Femur (tissue), 1 donor: ENCODE measurements around the gene MLXIPL.
"Not testable (repeated sequence)": the region's sequence is repeated elsewhere in the genome, so short reads cannot be mapped to it uniquely, and the experiment has no call there.

ENCODE experiments used
- DNase-seq: peaks from one replicate; pipeline ENCODE4 v3.0.0-alpha.2; 2017

MLXIPL gene, protein sequence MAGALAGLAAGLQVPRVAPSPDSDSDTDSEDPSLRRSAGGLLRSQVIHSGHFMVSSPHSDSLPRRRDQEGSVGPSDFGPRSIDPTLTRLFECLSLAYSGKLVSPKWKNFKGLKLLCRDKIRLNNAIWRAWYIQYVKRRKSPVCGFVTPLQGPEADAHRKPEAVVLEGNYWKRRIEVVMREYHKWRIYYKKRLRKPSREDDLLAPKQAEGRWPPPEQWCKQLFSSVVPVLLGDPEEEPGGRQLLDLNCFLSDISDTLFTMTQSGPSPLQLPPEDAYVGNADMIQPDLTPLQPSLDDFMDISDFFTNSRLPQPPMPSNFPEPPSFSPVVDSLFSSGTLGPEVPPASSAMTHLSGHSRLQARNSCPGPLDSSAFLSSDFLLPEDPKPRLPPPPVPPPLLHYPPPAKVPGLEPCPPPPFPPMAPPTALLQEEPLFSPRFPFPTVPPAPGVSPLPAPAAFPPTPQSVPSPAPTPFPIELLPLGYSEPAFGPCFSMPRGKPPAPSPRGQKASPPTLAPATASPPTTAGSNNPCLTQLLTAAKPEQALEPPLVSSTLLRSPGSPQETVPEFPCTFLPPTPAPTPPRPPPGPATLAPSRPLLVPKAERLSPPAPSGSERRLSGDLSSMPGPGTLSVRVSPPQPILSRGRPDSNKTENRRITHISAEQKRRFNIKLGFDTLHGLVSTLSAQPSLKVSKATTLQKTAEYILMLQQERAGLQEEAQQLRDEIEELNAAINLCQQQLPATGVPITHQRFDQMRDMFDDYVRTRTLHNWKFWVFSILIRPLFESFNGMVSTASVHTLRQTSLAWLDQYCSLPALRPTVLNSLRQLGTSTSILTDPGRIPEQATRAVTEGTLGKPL

DNA sequence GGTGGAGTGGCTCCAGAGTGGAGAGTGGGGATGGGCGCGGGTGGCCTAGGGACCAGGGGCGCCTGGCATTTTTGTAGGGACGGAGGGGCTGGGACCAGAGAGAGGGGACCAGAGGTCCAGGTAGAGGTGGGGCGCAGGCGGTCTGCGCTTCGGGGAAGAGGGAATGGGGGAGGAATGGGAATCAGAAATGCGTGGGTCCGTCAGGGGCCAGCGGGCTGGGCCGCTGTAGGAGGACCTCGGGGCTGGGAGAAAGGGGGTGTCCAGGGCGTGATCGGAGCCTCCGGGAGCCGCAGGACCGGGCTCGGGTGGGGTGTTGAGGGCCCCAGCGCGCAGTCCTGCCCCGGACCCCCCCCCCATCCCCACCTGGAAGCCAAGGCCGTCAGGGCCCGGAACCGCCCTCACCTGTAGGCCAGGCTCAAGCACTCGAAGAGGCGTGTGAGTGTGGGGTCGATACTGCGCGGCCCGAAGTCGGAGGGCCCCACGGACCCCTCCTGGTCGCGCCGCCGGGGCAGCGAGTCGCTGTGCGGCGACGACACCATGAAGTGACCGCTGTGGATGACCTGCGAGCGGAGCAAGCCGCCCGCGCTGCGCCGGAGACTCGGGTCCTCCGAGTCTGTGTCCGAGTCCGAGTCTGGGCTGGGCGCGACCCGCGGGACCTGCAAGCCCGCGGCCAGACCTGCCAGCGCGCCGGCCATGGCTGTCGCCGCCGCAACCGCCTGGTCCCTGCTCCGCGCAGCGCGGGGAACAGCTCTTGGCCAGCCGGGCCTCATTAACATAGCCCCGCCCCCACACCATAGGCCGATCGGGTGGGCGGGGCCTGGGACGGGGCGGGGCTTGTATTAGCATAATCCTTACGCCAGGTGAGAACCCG is at the start of gene MLXIPL:
Gene MLXIPL, minus strand, starts transcription at position 725 of the 871 bp plus-strand sequence. Its CDS starts 30 bp downstream, at position 695.
- peak; percentile 65 for DNase-seq

DNA sequence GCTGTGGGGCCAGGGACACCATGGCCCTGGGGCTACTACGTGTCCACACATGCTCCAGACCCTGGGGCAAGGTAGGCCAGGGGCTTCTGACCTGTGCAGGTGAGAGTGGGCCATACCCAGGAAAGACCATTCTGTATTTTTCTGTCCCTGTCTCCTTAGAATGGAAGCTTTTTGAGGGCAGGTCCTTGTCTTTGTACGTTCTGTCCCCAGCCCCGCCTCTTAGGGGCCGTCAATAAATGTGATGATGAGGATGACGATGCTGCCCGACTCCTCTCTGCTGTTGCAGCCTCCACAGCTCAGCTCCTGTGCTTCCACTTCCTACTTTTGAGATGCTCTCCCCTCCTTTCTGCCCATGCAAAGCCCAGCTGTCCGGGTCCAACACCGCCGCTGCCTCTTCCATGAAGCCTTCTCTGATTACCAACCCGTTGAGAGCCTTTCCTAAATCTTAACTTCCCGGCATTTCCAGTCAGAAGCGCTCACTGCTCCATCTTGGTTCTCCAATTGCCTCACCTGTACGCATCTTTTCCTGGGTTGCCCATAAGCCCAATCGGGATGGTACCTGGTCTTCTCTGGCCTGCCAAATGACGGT is 47.6 kb upstream of the MLXIPL start:
- DNase-seq: no peak

DNA sequence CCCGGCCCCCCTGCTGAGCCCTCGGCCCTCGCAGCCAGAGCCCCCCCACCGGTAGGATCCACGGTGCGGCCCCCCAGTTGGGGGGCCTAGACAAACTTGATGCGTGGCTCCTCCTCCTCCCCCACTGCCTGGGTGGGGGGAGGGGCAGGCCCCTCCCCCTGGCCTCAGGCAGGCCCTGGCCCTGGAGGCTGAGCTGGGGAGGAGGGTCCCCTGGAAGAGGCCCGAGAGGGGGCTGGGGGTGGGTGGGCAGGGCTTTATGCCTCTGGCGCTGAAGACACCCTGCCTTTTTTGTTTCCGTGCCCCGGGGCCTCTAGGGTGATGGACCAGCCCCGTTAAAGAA is 47.0 kb upstream of the MLXIPL start:
- no peak for DNase-seq

DNA sequence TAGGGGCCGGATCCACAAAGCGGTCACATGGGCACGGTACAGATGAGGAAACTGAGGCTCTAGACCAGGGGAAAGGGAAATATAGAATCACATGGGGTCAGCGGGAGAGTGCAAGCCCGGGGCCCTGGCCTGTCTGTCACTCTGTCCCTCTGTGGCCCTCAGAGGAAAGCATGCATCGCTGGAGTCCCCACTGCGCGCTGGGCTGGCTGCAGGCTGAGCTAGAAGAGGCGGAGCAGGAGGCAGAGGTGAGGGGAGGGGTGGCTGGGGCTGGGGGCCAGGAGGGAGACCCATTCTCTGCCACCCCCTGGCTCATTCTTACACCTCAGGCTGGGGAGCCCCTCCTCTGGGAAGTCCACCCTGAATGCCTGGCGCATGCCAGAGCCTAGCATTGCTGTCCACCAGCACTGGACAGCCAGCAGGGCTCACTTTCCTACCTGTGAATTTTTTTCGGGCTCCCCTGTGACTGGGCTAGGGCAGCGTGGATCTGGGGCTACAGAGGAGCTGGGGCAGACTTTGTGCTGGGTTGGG is 45.6 kb upstream of the MLXIPL start:
- DNase-seq: no peak

DNA sequence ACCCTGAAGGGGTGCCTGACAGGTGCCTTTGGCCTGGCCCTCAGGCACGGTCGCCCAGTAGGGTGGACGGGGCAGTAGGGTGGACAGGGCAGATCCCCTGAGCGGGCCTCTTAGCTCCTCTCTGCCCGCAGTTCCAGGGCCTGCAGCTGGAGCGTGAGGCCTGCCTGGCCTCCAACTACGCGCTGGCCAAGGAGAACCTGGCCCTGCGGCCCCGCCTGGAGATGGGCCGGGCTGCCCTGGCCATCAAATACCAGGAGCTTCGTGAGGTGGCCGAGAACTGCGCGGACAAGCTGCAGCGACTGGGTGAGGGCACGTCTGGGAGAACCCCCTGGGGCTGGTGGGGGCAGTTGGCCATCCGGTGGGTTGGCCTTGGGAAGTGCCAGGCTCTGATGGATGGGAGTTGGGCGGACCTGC is 45.0 kb upstream of the MLXIPL start:
- DNase-seq: no peak

DNA sequence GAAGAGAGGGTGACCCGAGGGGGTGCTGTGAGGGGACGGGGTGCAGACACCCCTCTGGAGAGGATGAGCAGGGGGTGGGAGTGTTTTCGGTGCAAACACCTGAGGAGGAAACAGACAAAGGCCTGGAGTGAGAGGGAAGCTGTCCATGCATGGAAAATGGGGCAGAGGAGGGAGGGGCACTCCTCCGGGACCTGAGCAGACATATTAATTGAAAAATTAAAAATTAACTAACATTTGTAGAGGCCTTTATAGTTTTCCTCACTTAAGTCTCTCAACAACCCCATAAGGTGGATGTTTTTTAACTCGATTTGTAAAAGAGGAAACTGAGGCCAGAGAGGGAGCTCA is 44.5 kb upstream of the MLXIPL start:
- no peak for DNase-seq

DNA sequence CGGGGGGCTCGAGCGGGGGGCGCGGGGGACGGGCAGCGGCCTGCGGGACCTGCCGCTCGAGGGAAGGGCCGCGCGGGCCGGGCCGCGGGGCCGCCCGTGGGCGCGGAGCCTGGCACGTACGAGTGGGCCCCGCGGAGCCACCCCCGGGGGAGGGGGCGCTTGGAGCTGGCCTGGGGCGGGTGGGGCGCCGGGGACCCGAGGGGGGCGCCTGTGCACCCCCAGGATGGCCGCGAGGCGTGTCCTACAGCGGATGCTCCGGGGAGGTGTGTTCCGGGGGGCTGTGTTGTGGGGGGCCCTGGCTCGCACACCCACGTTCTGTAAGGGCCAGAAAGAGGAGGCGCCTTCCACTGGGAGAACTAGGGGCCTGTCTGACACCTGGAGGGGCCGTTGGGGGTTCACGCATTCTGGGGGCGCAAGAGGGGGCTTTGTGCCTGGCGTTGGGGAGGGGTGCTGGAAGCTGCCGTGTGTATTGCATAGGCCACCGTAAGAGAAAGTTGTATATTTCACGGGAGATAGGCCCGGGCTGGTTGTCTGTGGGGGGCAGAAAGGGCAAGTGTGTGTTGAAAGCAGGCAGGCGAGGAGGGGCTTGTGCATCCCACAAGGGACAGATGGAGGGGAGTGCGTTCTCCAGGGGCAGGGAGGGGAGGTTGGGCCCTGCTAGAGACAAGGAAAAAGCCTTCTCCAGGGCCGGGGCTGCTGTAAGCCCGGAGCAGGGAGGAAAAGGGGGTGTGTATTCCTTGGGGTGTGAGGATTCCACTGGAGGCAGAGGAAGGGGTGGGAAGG is 44.0 kb upstream of the MLXIPL start:
- DNase-seq: peak; percentile 35

DNA sequence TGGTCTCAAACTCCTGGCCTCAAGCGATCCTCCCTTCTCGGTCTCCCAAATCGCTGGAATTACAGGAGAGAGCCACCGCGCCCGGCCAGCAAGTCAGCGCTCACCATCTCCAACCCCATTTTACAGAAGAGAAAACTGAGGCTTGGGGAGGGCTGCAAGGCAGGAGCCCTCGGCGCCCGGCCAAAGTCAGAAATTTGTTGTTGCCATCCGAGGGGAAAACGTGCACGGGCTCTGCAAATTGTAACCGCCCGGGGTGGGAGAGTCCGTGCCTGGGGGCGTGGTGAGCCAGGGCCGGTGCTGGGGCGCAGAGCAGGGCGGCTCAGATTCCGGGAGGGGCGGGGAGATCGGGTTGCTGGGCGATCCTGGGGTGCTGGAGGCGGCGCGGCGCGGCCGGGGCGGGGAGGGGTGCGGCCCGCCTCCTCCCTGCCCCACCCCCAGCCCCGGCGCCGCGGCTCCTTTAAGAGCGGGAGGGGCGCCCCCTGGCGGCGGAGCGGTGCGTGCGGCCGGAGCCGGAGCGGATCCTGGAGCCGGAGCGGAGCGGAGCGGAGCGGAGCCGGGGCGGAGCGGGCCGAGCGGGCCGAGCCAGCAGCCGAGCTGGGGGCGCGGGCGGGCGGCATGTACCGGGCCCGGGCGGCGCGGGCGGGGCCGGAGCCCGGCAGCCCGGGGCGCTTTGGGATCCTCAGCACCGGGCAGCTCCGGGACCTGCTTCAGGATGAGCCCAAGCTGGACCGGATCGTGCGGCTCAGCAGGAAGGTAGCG is 43.2 kb upstream of the MLXIPL start, which contains the start of gene VPS37D:
Gene VPS37D, plus strand, starts transcription at position 488 of the 759 bp plus-strand sequence. Its CDS starts 128 bp downstream, at position 616.
- peak; percentile 92 for DNase-seq

DNA sequence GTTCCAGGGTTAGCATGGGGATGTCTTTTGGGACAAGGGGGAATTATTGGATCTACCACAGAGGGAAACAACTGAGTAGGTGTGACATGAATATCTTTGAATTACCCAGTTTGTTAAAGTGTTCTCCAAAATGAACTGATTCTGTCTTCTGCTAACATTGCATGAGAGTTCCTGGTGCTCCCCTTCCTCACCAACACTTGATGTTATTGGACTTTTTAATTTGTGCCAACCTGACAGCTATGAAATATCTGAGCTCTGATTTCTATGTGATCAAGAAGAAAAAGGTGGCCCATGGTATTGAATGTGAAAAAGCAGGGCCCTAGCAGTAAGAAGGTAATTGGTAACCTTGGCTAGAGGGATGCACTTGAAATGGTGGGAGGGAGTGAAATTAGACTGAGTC is 38.7 kb upstream of the MLXIPL start:
- DNase-seq: no peak

DNA sequence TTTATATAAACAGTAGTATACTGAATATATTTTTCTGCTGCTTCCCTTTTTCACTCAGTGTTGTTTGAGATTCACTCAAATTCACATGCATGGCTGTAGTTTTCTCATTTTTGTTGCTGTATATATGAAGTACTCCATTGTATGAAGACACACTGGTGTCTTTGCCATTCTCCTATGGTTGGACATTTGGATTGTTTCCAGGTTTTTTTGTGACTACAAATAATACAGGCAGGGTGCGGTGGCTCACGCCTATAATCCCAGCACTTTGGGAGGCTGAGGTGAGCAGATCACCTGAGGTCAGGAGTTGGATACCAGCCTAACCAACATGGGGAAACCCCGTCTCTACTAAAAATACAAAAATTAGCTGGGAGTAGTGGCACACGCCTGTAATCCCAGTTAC is 36.3 kb upstream of the MLXIPL start:
- not testable (repeated sequence) for DNase-seq

DNA sequence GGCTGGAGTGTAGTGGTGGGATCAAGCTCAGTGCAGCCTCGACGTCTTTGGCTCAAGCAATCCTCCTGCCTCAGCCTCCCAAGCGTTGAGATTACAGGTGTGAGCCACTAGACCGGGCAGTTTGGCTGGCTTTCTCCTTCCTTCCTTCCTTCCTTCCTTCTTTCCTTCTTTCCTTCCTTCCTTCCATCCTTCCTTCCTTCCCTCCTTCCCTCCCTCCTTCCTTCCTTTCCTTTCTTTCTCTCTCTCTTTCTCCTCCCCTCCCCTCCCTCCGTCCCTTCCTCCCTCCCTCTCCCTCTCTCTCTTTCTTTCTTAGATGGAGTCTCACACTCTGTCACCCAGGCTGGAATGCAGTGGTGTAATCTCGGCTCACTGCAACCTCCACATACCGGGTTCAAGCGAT is 35.7 kb upstream of the MLXIPL start:
- no peak for DNase-seq

DNA sequence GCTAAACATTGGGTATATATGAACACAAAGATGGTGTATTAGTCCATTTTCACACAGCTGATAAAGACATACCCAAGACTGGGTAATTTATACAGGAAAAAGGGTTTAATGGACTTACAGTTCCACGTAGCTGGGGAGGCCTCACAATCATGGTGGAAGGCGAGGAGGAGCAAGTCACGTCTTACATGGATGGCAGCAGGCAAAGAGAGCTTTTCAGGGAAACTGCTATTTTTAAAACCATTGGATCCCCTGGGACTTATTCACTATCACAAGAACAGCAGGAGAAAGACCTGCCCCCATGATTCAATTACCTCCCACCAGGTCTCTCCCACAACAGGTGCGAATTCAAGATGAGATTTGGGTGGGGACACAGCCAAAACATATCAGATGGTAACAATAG is 31.0 kb upstream of the MLXIPL start:
- DNase-seq: not testable (repeated sequence)

DNA sequence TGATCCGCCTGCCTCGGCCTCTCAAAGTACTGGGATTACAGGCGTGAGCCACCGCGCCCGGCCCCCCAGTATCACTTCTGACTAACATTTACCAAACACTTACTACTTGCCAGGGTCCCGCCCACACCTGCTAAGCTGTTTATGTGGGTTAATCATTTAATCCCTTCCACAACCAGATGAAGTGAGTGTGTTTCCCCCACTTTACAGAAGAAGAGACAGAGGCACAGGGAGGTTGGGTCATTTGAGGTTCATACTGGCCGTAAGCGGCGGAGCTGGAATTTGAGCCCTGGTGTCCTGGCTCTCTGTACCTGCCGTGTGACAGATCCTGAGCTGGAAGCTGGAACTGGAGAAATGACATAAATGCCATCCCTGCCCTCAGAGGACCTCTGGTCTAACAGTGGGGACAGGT is 28.2 kb upstream of the MLXIPL start:
- DNase-seq: no peak

DNA sequence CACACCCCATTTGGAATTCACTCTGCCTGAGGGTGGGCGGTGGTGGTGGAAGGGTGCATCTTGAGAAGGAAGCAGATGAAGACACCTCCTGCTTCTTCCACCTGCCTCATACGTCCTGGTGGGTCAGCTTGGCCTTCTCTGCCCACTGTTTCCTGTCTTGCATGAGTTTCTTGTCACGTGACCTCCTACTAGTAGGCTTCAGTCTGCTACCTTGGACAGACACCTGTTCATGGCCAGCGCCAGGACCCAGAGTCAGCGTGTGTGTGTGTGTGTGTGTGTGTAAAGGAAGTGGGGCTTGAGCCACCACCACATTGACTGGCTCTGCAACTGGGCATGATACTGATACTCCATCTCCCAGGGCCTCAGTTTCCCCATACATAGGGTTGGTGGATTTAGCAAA is 26.2 kb upstream of the MLXIPL start:
- no peak for DNase-seq

DNA sequence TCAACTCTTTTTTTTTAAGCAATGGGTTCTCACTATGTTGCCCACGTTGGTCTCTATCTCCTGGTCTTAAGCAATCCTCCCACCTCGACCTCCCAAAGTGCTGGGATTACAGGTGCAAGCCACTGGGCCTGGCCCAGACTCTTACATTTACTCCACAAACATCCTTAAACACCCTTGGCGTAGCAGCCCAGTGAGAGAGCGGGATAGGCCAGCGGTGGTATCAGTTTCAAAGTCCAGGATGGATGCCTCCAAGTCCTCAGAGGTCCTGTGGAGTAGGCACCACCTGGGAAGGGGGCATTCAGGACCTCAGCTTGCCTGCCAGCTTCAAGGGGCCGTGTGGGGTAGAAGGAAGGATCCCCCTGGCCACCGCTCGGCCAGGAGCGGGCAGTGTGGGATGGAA is 25.3 kb upstream of the MLXIPL start:
- DNase-seq: no peak

DNA sequence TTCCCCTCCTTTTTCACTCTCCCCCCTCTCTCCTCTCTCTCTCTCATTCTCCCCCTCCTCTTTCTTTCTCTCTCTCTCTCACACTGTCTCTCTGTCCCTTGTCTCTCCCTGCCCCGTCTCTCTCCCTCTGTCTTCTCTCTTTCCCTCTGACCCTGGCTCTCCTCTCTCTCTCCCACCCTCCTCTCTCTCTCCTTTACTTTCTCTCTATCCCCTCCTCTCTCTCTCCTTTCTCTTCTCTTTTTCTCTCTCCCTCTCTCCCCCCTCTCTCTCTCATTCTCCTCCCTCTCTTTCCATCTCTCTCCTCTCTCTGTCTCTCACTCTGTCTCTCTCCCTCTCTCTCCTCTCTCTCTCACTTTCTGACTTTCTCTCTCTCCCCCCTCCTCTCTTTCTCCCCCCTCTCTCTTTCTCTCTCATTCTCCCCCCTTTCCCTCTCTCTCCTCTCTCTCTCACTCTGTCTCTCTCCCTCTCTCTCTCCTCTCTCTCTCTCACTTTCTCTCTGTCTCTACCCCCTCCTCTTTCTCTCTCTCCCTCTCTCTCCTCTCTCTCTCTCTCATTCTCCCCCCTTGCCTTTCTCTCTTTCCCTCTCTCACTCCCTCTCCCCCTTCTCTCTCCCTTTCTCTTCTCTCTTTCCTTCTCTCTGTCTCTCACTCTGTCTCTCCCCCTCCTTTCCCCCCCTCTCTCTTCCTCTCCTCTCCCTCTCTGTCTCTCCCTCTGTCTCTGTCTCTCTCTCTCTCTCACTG is 24.4 kb upstream of the MLXIPL start:
- no peak for DNase-seq

DNA sequence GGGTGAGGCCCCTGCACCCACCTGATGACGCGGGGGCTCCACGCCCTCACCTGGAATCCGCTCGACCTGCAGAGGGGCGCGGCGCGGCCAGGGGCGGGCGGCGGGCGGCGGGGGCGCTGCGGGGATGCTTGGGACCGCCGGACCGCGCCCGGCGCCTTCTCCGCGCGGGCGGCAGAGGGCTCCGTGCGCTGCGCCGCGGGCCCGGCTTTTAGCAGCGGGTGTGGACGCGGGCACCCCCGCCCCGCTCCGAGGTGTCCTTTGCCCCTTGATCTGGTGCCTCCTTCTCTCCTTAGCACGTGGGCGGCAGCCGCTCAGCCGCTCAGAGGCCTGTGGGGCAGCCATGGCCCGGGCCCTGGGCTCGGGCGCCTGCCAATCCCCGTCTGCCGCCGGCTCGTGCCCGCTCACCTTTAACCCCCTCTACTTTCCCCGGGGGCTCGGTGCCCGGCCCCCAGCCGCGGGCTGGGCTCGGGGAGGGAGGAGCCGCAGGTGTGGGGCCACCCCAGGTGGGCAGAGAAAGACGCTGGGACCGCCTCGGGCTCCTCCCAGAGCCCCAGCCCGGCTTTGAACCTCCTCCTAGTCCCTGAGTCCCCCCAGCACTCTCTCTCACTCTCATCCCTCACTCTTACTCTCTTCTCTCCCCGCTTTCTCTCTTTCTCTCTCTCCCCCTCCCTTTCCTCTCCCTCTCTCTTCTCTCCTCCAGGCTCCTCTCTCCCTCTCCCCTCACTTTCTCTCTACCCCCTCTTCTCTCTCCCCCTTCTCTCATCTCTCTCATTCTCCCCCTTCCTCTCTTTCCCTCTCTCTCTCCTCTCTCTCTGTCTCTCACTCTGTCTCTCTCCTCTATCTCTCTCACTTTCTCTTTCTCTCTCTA is 23.6 kb upstream of the MLXIPL start:
- DNase-seq: no peak

DNA sequence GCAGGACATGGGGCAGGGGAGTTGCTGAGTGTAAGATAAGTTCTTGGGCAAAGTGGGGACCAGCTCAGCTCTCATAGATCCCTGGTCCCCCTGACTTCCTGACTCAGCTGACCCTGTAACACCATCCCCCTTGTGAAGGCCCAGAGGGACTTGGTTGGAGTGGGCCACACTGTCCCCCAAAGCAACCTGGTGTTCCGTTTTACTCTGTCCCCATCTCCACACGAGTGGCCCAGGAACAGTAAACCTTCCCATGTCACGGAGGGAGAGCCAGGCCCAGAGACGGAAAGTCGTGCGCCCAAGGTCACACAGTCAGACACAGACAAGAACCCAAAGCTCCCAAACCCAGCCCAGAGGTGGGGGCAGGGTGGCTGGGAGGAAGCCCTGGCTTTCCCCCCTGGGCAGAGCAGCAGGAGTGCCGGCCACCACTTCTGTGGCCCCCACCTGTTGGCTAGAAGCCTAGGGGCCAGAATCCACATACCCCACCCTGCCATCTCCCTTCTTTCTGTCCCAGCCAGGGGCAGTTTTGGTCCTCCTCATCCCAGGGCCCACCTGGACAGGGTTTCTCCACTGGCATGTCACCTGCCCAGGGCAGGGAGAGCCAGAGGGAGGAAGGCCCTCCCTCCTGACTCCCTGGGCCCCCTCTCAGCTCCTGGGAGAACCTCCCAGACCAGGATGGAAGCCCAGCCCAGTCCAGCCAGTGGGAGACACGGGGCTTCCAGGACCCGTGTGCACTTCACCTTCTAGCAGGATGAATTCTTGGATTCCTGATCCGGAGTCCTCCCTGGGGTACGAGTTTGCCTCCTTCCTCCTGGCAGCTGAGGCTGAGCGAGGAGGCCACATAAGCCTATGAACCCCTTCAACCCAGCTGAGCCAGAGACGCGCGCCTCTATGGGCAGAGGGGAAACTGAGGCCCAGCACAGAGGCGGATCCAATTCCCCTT is 22.7 kb upstream of the MLXIPL start:
- DNase-seq: no peak
